Trophoblast cell (in vitro differentiated cells and primary cell): ENCODE data around the gene ZFR2.

Experiments
- DNase-seq, 2 donors: peaks; one replicate each; pipeline ENCODE4 v3.0.0-alpha.2; 2016
- H2AFZ ChIP-seq: 2 replicates; pipeline ENCODE4 v1.6.1; 2013; ENCODE audit warnings: low read length, moderate library complexity, mild to moderate bottlenecking; ENCODE audit not compliant: insufficient read depth, poor library complexity
- H2AK5ac ChIP-seq: 2 replicates; pipeline ENCODE4 v1.6.1; 2013; ENCODE audit warnings: mild to moderate bottlenecking, low read length
- H2BK120ac ChIP-seq: 2 replicates; pipeline ENCODE4 v1.6.1; 2013; ENCODE audit warnings: low read length, mild to moderate bottlenecking, moderate library complexity; ENCODE audit not compliant: insufficient read depth, poor library complexity
- H2BK12ac ChIP-seq: 2 replicates; pipeline ENCODE4 v1.6.1; 2013; ENCODE audit warnings: mild to moderate bottlenecking, low read length, moderate library complexity
- H2BK5ac ChIP-seq: 2 replicates; pipeline ENCODE4 v1.6.1; 2013; ENCODE audit warnings: low read length, low read depth, moderate library complexity, mild to moderate bottlenecking; ENCODE audit not compliant: poor library complexity
- H3K14ac ChIP-seq: 2 replicates; pipeline ENCODE4 v1.6.1; 2013; ENCODE audit warnings: mild to moderate bottlenecking, low read length
- H3K18ac ChIP-seq: 2 replicates; pipeline ENCODE4 v1.6.1; 2013; ENCODE audit warnings: mild to moderate bottlenecking, low read length
- H3K23ac ChIP-seq: 2 replicates; pipeline ENCODE4 v1.6.1; 2013; ENCODE audit warnings: low read length
- H3K27ac ChIP-seq: 2 replicates; pipeline ENCODE4 v1.5.1; 2013; ENCODE audit warnings: low read depth, mild to moderate bottlenecking, inconsistent platforms, low read length, moderate library complexity
- H3K27me3 ChIP-seq: 2 replicates; pipeline ENCODE4 v1.6.1; 2013; ENCODE audit warnings: inconsistent platforms, mild to moderate bottlenecking, low read length, moderate library complexity; ENCODE audit not compliant: insufficient read depth
- H3K36me3 ChIP-seq, 2 experiments: 1 replicate in 1 of 2; 2 replicates in 1 of 2; pipeline ENCODE4 v1.6.1; 2013; ENCODE audit warnings: low read length in 2 of 2, mild to moderate bottlenecking in 2 of 2, moderate library complexity in 1 of 2; ENCODE audit not compliant: insufficient read depth in 2 of 2, control insufficient read depth in 1 of 2
- H3K4ac ChIP-seq: 2 replicates; pipeline ENCODE4 v1.6.1; 2013; ENCODE audit warnings: low read depth, mild to moderate bottlenecking, low read length, moderate library complexity
- H3K4me1 ChIP-seq, 2 experiments: 1 replicate in 1 of 2; 2 replicates in 1 of 2; pipeline ENCODE4 v1.6.1; 2013; ENCODE audit warnings: low read length in 2 of 2, mild to moderate bottlenecking in 2 of 2, moderate library complexity in 1 of 2; ENCODE audit not compliant: insufficient read depth in 2 of 2, control insufficient read depth in 1 of 2
- H3K4me2 ChIP-seq: 2 replicates; pipeline ENCODE4 v1.6.1; 2013; ENCODE audit warnings: inconsistent platforms, mild to moderate bottlenecking, low read length, moderate library complexity
- H3K4me3 ChIP-seq: 2 replicates; pipeline ENCODE4 v1.5.1; 2013; ENCODE audit warnings: mild to moderate bottlenecking, low read depth, low read length, inconsistent platforms
- H3K79me1 ChIP-seq: one replicate; pipeline ENCODE4 v1.6.1; 2013; ENCODE audit warnings: low read length
- H3K79me2 ChIP-seq: 2 replicates; pipeline ENCODE4 v1.6.1; 2013; ENCODE audit warnings: low read length, mild to moderate bottlenecking; ENCODE audit not compliant: control insufficient read depth, insufficient read depth, poor library complexity
- H3K9ac ChIP-seq: 2 replicates; pipeline ENCODE4 v1.6.1; 2013; ENCODE audit warnings: mild to moderate bottlenecking, low read length
- H3K9me3 ChIP-seq: 2 replicates; pipeline ENCODE4 v1.6.1; 2013; ENCODE audit warnings: low read depth, mild to moderate bottlenecking, control low read depth, inconsistent platforms, low read length; ENCODE audit not compliant: insufficient read depth
- H4K12ac ChIP-seq: 2 replicates; pipeline ENCODE4 v1.6.1; 2013; ENCODE audit warnings: low read depth, mild to moderate bottlenecking, low read length, moderate library complexity
- H4K8ac ChIP-seq: 2 replicates; pipeline ENCODE4 v1.6.1; 2013; ENCODE audit warnings: low read depth, mild to moderate bottlenecking, low read length, moderate library complexity
- H4K91ac ChIP-seq: one replicate; pipeline ENCODE4 v1.6.1; 2013; ENCODE audit warnings: low read depth, mild to moderate bottlenecking, low read length, moderate library complexity
- WGBS: extraction: QIAGEN DNeasy Blood & Tissue Kit; methylation state at CpG from one replicate; pipeline ENCODE4 v1.1.7; 2013; ENCODE audit warnings: missing lambda C conversion rate; ENCODE audit not compliant: insufficient read length, insufficient coverage; ENCODE audit errors: extremely low coverage; 5-methylcytosine and 5-hydroxymethylcytosine counted together

Gene ZFR2

DNA sequence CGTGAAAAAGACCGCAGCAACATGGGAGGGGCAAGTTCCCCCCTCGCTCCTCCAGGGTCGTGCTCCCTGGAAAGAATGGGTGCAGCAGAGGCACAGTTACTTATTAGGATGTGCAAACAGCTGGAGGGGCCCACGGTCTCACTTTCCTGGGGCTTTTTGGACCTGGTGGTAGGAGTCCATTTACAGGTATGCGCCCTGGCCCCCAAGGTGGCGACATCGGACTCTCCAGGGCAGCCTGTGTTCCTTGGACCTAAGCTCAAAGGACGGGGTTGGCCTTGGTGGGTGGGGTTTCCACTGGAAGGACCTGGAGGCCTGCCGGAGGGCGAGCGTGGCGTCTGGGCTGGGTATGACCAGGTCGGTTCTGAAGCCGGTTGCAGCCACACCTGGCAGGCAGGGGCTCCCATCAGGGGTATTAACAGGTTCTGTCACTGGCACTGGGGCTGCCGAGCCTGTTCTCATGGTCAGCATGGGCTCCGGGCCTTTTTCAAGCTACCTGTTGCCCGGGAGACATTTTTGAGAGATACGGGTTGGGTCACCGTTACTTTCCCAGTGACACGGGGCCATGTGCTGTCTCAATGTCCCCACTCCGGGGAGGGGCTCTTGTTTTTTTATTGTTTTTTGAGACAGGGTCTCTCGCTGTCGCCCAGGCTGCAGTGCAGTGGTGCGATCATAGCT is 5.9 kb downstream of the ZFR2 start:
- no peaks in the 10 kb centered on the region for H3K9me3 ChIP-seq
- peak overlapping the region; percentile 60 for H3K4me3 ChIP-seq
- no peak overlapping the region for H3K23ac ChIP-seq
- no CpG with 5 or more reads among the region's 25 CpGs for WGBS
- H4K91ac ChIP-seq, result no peak overlapping the region
- H2BK5ac ChIP-seq, result no peak overlapping the region
- no peak for DNase-seq
- H3K27me3 ChIP-seq, result no peaks in the 10 kb centered on the region
- no peak overlapping the region for H4K12ac ChIP-seq
- H3K79me2 ChIP-seq, result no peaks in the 10 kb centered on the region
- no peak overlapping the region for H4K8ac ChIP-seq
- H3K79me1 ChIP-seq, result no peaks in the 10 kb centered on the region
- no peak overlapping the region for H3K9ac ChIP-seq
- H2AFZ ChIP-seq, result no peak overlapping the region
- no peak overlapping the region for H3K27ac ChIP-seq
- H2BK120ac ChIP-seq, result no peak overlapping the region
- no peak overlapping the region for H3K18ac ChIP-seq
- no peaks in the 10 kb centered on the region for H3K36me3 ChIP-seq
- no peak overlapping the region for H2BK12ac ChIP-seq
- H3K4ac ChIP-seq, result no peak overlapping the region
- H2AK5ac ChIP-seq, result no peak overlapping the region
- no peaks in the 10 kb centered on the region for H3K4me1 ChIP-seq
- H3K4me2 ChIP-seq, result no peak overlapping the region
- H3K14ac ChIP-seq, result no peak overlapping the region

DNA sequence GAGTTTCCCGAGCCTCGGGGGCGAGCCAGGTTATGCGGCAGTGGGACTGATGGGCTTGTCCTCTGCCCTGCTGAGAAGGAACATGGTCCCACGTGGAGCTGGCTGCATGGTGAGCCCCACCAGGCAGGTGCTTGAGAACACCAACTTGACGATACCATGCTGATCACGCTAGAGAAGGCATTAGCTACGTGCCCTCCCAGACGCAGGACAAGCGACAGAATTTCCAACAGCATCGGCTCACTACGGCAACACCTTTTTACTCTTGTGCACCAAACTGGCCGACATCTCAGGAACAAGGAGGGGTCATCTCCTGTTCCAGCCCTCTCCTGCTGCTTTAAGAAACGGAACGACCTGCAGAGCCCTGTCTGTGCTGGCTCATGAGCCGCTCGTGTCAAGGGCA is 8.3 kb downstream of the ZFR2 start:
- Histone ChIP-seq H3K18ac (no peak overlapping the region), H3K27me3 (no peaks in the 10 kb centered on the region), H2BK12ac (no peak overlapping the region), H3K4me3 (no peak overlapping the region), H2BK5ac (no peak overlapping the region), H3K9ac (no peak overlapping the region), H3K36me3 (no peaks in the 10 kb centered on the region), H2AFZ (no peak overlapping the region), H2AK5ac (no peak overlapping the region), H3K14ac (no peak overlapping the region), H3K79me1 (no peaks in the 10 kb centered on the region), H4K91ac (no peak overlapping the region), H3K27ac (no peak overlapping the region), H3K4ac (no peak overlapping the region), H4K12ac (no peak overlapping the region), H4K8ac (no peak overlapping the region), H2BK120ac (no peak overlapping the region), H3K4me2 (no peak overlapping the region), H3K79me2 (no peaks in the 10 kb centered on the region), H3K23ac (no peak overlapping the region), H3K4me1 (no peaks in the 10 kb centered on the region), H3K9me3 (no peaks in the 10 kb centered on the region)
- WGBS, result no CpG with 5 or more reads among the region's 17 CpGs
- DNase-seq, result no peak

- Histone ChIP-seq H3K4me3 (no peak overlapping the region), H4K91ac (no peak overlapping the region), H3K4me2 (no peak overlapping the region), H3K4me1 (no peaks in the 10 kb centered on the region), H2BK5ac (no peak overlapping the region), H3K9me3 (peaks cover 5% of the 10 kb centered on the region), H2BK12ac (no peak overlapping the region), H2AFZ (no peak overlapping the region), H2BK120ac (no peak overlapping the region), H3K18ac (no peak overlapping the region), H3K79me2 (no peaks in the 10 kb centered on the region), H3K14ac (no peak overlapping the region), H3K27me3 (no peaks in the 10 kb centered on the region), H3K79me1 (no peaks in the 10 kb centered on the region), H3K36me3 (no peaks in the 10 kb centered on the region), H4K12ac (no peak overlapping the region), H4K8ac (no peak overlapping the region), H3K4ac (no peak overlapping the region), H3K27ac (no peak overlapping the region), H3K9ac (no peak overlapping the region), H2AK5ac (no peak overlapping the region), H3K23ac (no peak overlapping the region)
- WGBS, result no CpG with 5 or more reads among the region's 12 CpGs
- no peak for DNase-seq
These were observed 11.3 kb downstream of the ZFR2 start for GRCh38 chr19:3857449-3858003.

DNA sequence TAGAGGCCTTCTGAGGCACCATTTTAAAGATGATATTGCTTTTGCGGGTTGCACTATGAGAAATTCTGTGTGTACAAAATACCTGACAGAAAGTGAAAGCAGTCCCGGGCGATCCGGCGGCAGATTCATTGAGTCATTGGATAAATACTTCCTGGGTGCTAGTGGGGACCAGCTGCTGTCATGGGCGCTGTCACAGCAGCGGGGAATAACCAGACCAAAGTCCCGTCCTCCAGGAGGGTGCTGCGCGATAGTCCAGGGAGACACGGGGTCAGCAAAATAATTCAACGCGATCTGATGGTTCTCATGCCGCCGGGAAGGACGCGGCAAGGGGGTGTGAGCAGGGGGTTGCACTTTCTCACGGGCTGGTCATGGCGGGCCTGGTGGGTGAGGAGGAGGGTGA is 13.5 kb downstream of the ZFR2 start:
- Histone ChIP-seq H3K4me2 (no peak overlapping the region), H4K12ac (no peak overlapping the region), H3K23ac (no peak overlapping the region), H3K79me2 (no peaks in the 10 kb centered on the region), H3K79me1 (no peaks in the 10 kb centered on the region), H2BK120ac (no peak overlapping the region), H3K14ac (no peak overlapping the region), H3K9me3 (peaks cover 18% of the 10 kb centered on the region), H2AFZ (no peak overlapping the region), H3K4me3 (no peak overlapping the region), H3K18ac (no peak overlapping the region), H3K36me3 (no peaks in the 10 kb centered on the region), H4K8ac (no peak overlapping the region), H3K27ac (no peak overlapping the region), H2BK12ac (no peak overlapping the region), H3K4ac (no peak overlapping the region), H2AK5ac (no peak overlapping the region), H4K91ac (no peak overlapping the region), H3K27me3 (no peaks in the 10 kb centered on the region), H3K4me1 (no peaks in the 10 kb centered on the region), H3K9ac (no peak overlapping the region), H2BK5ac (no peak overlapping the region)
- peak in 1 of 2 donors; percentile 17 for DNase-seq
- no CpG with 5 or more reads among the region's 19 CpGs for WGBS
